Measurements from ENCODE around the gene PCSK4. TPM values are rescaled to one million over a fixed set of nuclear protein-coding genes. Genes with fewer than 3 reads are reported as not detected.

PCSK4 gene
- total and polyA plus RNA-seq, 2 of the 13 experiments (the other 11 are each of a cell fraction or from before 2014, with no cell fraction given), result 2.0 to 2.7 TPM

DNA sequence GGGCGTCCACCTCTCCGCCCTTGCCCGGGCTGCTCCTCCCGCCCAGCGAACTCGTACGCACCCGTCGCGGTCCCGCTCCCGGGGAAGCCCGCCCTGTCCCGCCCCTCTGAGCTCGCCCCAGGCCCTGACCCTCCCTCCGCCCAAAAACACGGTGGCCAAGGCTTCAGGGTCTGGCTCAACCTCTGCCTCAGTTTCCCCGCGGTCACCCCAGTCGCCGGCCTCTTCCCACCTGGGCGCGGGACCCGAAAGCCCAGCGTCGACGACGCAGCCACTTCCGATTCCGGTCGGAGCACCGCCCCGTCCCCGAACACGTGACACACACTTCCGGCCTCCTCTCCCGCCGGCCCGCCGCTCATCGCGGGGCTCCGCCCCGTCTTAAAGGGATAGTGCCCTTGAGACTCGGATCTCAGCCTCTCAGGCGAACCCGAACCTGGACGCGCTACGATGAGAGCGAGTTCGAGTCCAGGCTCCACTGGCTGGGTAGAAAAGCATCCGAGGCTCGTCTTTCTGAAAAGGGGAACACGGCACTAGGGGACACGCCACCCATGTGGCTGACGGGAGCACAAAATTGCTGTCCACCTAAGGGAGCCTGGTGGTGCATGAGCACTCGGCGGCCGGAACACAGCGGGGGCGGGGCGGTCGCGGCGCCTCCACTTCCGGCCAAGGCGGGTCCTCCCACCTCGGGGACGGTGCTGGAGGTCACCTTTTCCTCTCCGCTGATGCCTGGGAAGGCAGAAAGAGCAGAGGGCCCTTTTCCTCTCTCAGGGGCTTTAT lies 11.0 kb downstream of the PCSK4 start, which contains the start of gene C19orf25 (continued):
- TF ChIP-seq ZMYM2 (CRISPR knock-in tag; IDR thresholded peaks at IDR 0.05) (peak; percentile 99), HCFC1 (IDR thresholded peaks at IDR 0.05; ENCODE audit: low read depth, low read length) (peak; percentile 37; the same call in 1 of the 2 replicates), MEIS2 (CRISPR knock-in tag; IDR thresholded peaks at IDR 0.05) (no peak), ZNF329 (CRISPR knock-in tag; IDR thresholded peaks at IDR 0.05; ENCODE audit: low read depth) (peak; percentile 37; the same call in 1 of the 2 replicates), MIER3 (CRISPR knock-in tag; IDR thresholded peaks at IDR 0.05; ENCODE audit: borderline replicate concordance) (peak; percentile 70; the same call in 1 of the 2 replicates), ZNF788 (CRISPR knock-in tag; IDR thresholded peaks at IDR 0.05; ENCODE audit: borderline replicate concordance) (peak; percentile 62; the same call in 1 of the 2 replicates), ZNF17 (CRISPR knock-in tag; IDR thresholded peaks at IDR 0.05) (no peak), PCBP2 (optimal IDR thresholded peaks at IDR 0.05; ENCODE audit: low read depth, low read length, poor library complexity, severe bottlenecking) (no peak), ZMAT3 (CRISPR knock-in tag; conservative IDR thresholded peaks at IDR 0.05) (peak; percentile 86), PRMT3 (CRISPR knock-in tag; IDR thresholded peaks at IDR 0.05; ENCODE audit: borderline replicate concordance, low read depth) (no peak), ISX (CRISPR knock-in tag; conservative IDR thresholded peaks at IDR 0.05) (no peak), ETS1 (CRISPR knock-in tag; IDR thresholded peaks at IDR 0.05) (no peak), MXI1 (IDR thresholded peaks at IDR 0.05; ENCODE audit: borderline replicate concordance, low read depth, low read length) (peak; percentile 77; the same call in 1 of the 3 replicates), ZNF484 (CRISPR knock-in tag; IDR thresholded peaks at IDR 0.05; ENCODE audit: borderline replicate concordance, low read depth) (no peak), ZKSCAN5 (CRISPR knock-in tag; IDR thresholded peaks at IDR 0.05) (peak; percentile 58; the same call in 1 of the 2 replicates), GTF3A (CRISPR knock-in tag; conservative IDR thresholded peaks at IDR 0.05) (no peak; the same call in 1 of the 2 replicates), CHD2 (IDR thresholded peaks at IDR 0.05; ENCODE audit: low read depth, low read length) (0 out of 2 replicates have a peak, but pooled peaks have one; percentile 28), SMARCC2 (IDR thresholded peaks at IDR 0.05) (no peak), RXRB (CRISPR knock-in tag; IDR thresholded peaks at IDR 0.05; ENCODE audit: borderline replicate concordance) (peak; percentile 54; the same call in 1 of the 2 replicates), ZNF496 (CRISPR knock-in tag; IDR thresholded peaks at IDR 0.05; ENCODE audit: insufficient replicate concordance) (no peak), ZNF468 (CRISPR knock-in tag; IDR thresholded peaks at IDR 0.05) (no peak), ZNF274 (CRISPR knock-in tag; IDR thresholded peaks at IDR 0.05) (peak; percentile 73; the same call in 1 of the 2 replicates)
- TF ChIP-seq, protein P1, sequence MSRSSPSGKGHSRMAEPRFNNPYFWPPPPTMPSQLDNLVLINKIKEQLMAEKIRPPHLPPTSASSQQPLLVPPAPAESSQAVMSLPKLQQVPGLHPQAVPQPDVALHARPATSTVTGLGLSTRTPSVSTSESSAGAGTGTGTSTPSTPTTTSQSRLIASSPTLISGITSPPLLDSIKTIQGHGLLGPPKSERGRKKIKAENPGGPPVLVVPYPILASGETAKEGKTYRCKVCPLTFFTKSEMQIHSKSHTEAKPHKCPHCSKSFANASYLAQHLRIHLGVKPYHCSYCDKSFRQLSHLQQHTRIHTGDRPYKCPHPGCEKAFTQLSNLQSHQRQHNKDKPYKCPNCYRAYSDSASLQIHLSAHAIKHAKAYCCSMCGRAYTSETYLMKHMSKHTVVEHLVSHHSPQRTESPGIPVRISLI (CRISPR knock-in tag; IDR thresholded peaks at IDR 0.05; ENCODE audit: borderline replicate concordance), result no peak
- TF ChIP-seq, protein P2, sequence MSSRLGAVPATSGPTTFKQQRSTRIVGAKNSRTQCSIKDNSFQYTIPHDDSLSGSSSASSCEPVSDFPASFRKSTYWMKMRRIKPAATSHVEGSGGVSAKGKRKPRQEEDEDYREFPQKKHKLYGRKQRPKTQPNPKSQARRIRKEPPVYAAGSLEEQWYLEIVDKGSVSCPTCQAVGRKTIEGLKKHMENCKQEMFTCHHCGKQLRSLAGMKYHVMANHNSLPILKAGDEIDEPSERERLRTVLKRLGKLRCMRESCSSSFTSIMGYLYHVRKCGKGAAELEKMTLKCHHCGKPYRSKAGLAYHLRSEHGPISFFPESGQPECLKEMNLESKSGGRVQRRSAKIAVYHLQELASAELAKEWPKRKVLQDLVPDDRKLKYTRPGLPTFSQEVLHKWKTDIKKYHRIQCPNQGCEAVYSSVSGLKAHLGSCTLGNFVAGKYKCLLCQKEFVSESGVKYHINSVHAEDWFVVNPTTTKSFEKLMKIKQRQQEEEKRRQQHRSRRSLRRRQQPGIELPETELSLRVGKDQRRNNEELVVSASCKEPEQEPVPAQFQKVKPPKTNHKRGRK (CRISPR knock-in tag; IDR thresholded peaks at IDR 0.05), result no peak
- TF ChIP-seq, protein P3, sequence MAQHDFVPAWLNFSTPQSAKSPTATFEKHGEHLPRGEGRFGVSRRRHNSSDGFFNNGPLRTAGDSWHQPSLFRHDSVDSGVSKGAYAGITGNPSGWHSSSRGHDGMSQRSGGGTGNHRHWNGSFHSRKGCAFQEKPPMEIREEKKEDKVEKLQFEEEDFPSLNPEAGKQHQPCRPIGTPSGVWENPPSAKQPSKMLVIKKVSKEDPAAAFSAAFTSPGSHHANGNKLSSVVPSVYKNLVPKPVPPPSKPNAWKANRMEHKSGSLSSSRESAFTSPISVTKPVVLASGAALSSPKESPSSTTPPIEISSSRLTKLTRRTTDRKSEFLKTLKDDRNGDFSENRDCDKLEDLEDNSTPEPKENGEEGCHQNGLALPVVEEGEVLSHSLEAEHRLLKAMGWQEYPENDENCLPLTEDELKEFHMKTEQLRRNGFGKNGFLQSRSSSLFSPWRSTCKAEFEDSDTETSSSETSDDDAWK (CRISPR knock-in tag; IDR thresholded peaks at IDR 0.05), result no peak

Measured in HepG2 (cell line).